B cell (primary cell): ENCODE measurements around the gene RPL29. TPM values are rescaled to one million over a fixed set of nuclear protein-coding genes. Genes with fewer than 3 reads are reported as not detected.

ENCODE experiments used
- ATAC-seq: fragments of 200-7000 bp; cut with Tn5 transposase; one replicate; pipeline ENCODE4 v1.10.0; 2021; ENCODE audit warnings: low read depth, mild to moderate bottlenecking, moderate number of reproducible peaks, moderate library complexity
- CTCF ChIA-PET: fragments of 350-600 bp; sonication (Branson Sonifier 250); formaldehyde crosslinking; loops from one replicate; lab custom pipeline; 2021; ENCODE audit warnings: antibody characterized with exemption, inconsistent platforms; lab: Charles Lee
- POLR2A ChIA-PET: fragments of 350-600 bp; sonication (Branson Sonifier 250); formaldehyde crosslinking; loops from one replicate; lab custom pipeline; 2021; ENCODE audit warnings: antibody characterized with exemption; lab: Charles Lee
- DNase-seq: peaks from one replicate; pipeline ENCODE4 v3.0.0; 2013
- H2AFZ ChIP-seq: 2 replicates; pipeline ENCODE4 v1.6.1; 2012; ENCODE audit warnings: mild to moderate bottlenecking, low read depth, low read length; ENCODE audit not compliant: insufficient read depth, poor library complexity, severe bottlenecking
- H3K27ac ChIP-seq, 2 donors: 1 replicate in 1 of 2; 2 replicates in 1 of 2; pipeline ENCODE4 v1.5.1; 2012 to 2013; ENCODE audit warnings: low read length in 2 of 2, mild to moderate bottlenecking in 2 of 2, moderate library complexity in 1 of 2
- H3K27me3 ChIP-seq, 4 experiments: fragments of 200-600 bp in 1 of 4; sonication (generic) in 1 of 4; replicated peaks in 1 of 4; 1 replicate in 2 of 4; 2 replicates in 2 of 4; pipeline versions ENCODE4 v1.6.1 to v1.7.0; 2013 to 2016; ENCODE audit warnings: low read length in 3 of 4, mild to moderate bottlenecking in 2 of 4, mixed read lengths in 1 of 4, moderate library complexity in 1 of 4; ENCODE audit not compliant: insufficient read depth in 4 of 4, control insufficient read depth in 3 of 4; ENCODE audit errors: control extremely low read depth in 1 of 4
- H3K36me3 ChIP-seq, 2 experiments: replicated peaks in 1 of 2; 1 replicate in 1 of 2; 2 replicates in 1 of 2; pipeline versions ENCODE4 v1.6.1 to v1.7.1; 2013; ENCODE audit warnings: low read length in 1 of 2; ENCODE audit not compliant: insufficient read depth in 2 of 2, control insufficient read depth in 1 of 2; ENCODE audit errors: control extremely low read depth in 1 of 2, extremely low read depth in 1 of 2
- H3K4me1 ChIP-seq, 2 donors: fragments of 200-600 bp in 1 of 2; sonication (generic) in 1 of 2; 1 replicate in 1 of 2; 2 replicates in 1 of 2; pipeline versions ENCODE4 v1.5.1 to v1.6.1; 2013 to 2017; ENCODE audit warnings: low read length in 2 of 2; ENCODE audit not compliant: control insufficient read depth in 2 of 2, insufficient read depth in 2 of 2
- H3K4me2 ChIP-seq: replicated peaks from 2 replicates; pipeline ENCODE3; 2012; ENCODE audit warnings: mild to moderate bottlenecking, low read depth, low read length; ENCODE audit not compliant: poor library complexity, severe bottlenecking
- H3K4me3 ChIP-seq, 5 experiments: fragments of 200-600 bp in 1 of 5; sonication (generic) in 1 of 5; 1 replicate in 3 of 5; 2 replicates in 2 of 5; pipeline versions ENCODE4 v1.5.1 to v1.7.0; 2011 to 2016; ENCODE audit warnings: low read length in 4 of 5, mild to moderate bottlenecking in 4 of 5, low read depth in 2 of 5, control low read depth in 1 of 5, moderate library complexity in 1 of 5; ENCODE audit not compliant: insufficient read depth in 1 of 5; ENCODE audit errors: control extremely low read depth in 1 of 5, extremely low read depth in 1 of 5
- H3K79me2 ChIP-seq: fragments of 200-600 bp; sonication (generic); one replicate; pipeline ENCODE4 v1.6.0; 2016; ENCODE audit warnings: low read length; ENCODE audit not compliant: control insufficient read depth, insufficient read depth
- H3K9ac ChIP-seq: fragments of 200-600 bp; sonication (generic); 2 replicates; pipeline ENCODE4 v1.6.1; 2017; ENCODE audit warnings: mild to moderate bottlenecking, low read length, moderate library complexity
- H3K9me3 ChIP-seq, 3 donors: one replicate each; pipeline versions ENCODE4 v1.6.1 to v1.7.1; 2013; ENCODE audit warnings: low read length in 2 of 3; ENCODE audit not compliant: control insufficient read depth in 2 of 3, insufficient read depth in 1 of 3; ENCODE audit errors: control extremely low read depth in 1 of 3
- H4K20me1 ChIP-seq: 2 replicates; pipeline ENCODE4 v1.6.0; 2012; ENCODE audit warnings: mild to moderate bottlenecking, low read length; ENCODE audit not compliant: insufficient read depth, control insufficient read depth, poor library complexity, severe bottlenecking
- H3K27ac Mint-ChIP-seq: one replicate; pipeline ENCODE4 v1.8.0; 2021; ENCODE audit warnings: mixed read lengths
- H3K27me3 Mint-ChIP-seq: one replicate; pipeline ENCODE4 v1.8.0; 2021; ENCODE audit warnings: mixed read lengths
- H3K4me1 Mint-ChIP-seq: one replicate; pipeline ENCODE4 v1.8.0; 2021; ENCODE audit warnings: mixed read lengths
- H3K4me3 Mint-ChIP-seq: one replicate; pipeline ENCODE4 v1.8.0; 2021; ENCODE audit warnings: mixed read lengths
- H3K9me3 Mint-ChIP-seq: one replicate; pipeline ENCODE4 v1.8.0; 2022; ENCODE audit warnings: mixed read lengths; ENCODE audit not compliant: insufficient read depth
- CTCF ChIP-seq: fragments of 200-600 bp; IDR thresholded peaks from one replicate; pipeline ENCODE4 v1.8.0; 2022; ENCODE audit warnings: antibody characterized with exemption, mild to moderate bottlenecking
- EZH2 ChIP-seq: IDR thresholded peaks from 2 replicates; pipeline ENCODE4 v1.6.1; 2012; ENCODE audit warnings: borderline replicate concordance, low read depth, mild to moderate bottlenecking, moderate library complexity, low read length; ENCODE audit not compliant: insufficient read depth, poor library complexity, severe bottlenecking
- WGBS: methylation state at CpG from one replicate; pipeline ENCODE4 v1.1.5; 2013; ENCODE audit warnings: missing lambda C conversion rate; ENCODE audit not compliant: insufficient coverage; 5-methylcytosine and 5-hydroxymethylcytosine counted together
- intact Hi-C: fragments of 100-400 bp; cut with micrococcal nuclease; formaldehyde crosslinking; loops from one replicate; pipeline ENCODE4 v1.10.0; 2022
- polyA plus RNA-seq: library from polyadenylated mRNA; depleted of rRNA; stranded (reverse); fragments of >200 nt; gene quantifications from 2 replicates; pipeline ENCODE4 v1.2.3, GENCODE V29; 2012
- total RNA-seq, 2 donors: library from RNA; stranded (reverse); fragments of 120-200 nt in 1 of 2; gene quantifications; 1 replicate in 1 of 2; 2 replicates in 1 of 2; pipeline versions ENCODE4 v1.2.3 to v1.2.4, GENCODE V29; 2013 to 2022

RPL29 gene
- total and polyA plus RNA-seq, 2 donors (not counting 1 experiment from before 2014, with no cell fraction given), result 1,552 to 3,787 TPM

DNA sequence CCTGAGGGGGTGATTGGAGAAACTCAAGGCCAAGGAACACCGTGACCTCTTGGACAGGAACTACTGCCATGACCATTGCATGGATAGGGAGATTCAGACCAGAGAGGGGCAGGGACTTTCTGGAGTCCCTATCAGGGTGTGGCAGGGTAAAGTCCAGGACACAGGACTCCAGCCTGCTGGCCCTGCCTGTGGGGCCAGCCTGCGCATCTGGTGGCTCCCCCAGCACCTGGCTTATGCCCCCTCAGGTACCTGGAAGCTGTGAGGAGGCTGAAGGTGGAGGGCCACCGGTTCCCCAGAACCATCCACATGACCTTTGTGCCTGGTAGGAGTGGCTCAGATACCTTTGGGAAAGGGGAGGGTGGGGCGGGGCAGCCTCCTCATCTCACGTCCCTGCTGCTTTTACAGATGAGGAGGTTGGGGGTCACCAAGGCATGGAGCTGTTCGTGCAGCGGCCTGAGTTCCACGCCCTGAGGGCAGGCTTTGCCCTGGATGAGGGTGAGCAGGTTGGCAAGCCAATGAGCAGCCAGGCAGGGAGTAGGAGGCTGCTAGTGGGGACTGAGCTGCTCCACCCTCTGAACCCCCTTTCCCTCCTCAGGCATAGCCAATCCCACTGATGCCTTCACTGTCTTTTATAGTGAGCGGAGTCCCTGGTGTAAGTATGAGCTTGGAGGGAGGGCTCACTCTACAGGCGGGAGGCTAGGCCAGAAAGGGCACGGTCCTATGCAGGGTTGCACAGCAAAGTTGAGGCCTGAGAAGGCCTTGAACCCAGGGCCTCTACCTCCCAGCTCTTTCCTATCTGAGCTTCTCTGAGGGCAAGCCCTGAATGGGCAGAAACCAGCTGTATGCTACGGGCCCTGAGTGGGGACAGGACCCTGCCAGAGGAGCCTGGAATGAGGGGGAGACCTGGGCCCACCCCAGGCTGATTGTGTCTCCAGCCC, 9.4 kb downstream of the RPL29 start:
- H3K4me3 ChIP-seq, result no peak overlapping the region
- Mint-ChIP-seq H3K9me3 (no peaks in the 10 kb centered on the region), H3K4me3 (no peak overlapping the region), H3K4me1 (peaks cover 18% of the 10 kb centered on the region), H3K27ac (peak overlapping the region; percentile 26), H3K27me3 (no peaks in the 10 kb centered on the region)
- no peak overlapping the region for H3K27ac ChIP-seq
- intact Hi-C loops, result no loop called here
- peaks cover 3% of the 10 kb centered on the region for H3K79me2 ChIP-seq
- peaks cover 0 to under 1% of the 10 kb centered on the region in 2 experiments for H3K36me3 ChIP-seq
- H4K20me1 ChIP-seq, result peaks cover 2% of the 10 kb centered on the region
- H3K4me2 ChIP-seq, result no peak overlapping the region
- no peak overlapping the region for H3K9ac ChIP-seq
- no peaks in the 10 kb centered on the region for H3K9me3 ChIP-seq
- no peak for DNase-seq
- ChIA-PET POLR2A (interaction anchor here (0.8 kb wide), 1 partner anchor 10 kb away, joined by 3 read pairs; the partner anchor contains the start of gene RPL29), CTCF (no interaction called here)
- no peaks in the 10 kb centered on the region for H3K27me3 ChIP-seq
- no peak for ATAC-seq
- peaks cover 10 to 19% of the 10 kb centered on the region in 2 donors for H3K4me1 ChIP-seq
- WGBS, result 91% methylated on average over 12 of the region's 12 CpGs
- TF ChIP-seq CTCF (no peak), EZH2 (no peak)
- no peak overlapping the region for H2AFZ ChIP-seq

DNA sequence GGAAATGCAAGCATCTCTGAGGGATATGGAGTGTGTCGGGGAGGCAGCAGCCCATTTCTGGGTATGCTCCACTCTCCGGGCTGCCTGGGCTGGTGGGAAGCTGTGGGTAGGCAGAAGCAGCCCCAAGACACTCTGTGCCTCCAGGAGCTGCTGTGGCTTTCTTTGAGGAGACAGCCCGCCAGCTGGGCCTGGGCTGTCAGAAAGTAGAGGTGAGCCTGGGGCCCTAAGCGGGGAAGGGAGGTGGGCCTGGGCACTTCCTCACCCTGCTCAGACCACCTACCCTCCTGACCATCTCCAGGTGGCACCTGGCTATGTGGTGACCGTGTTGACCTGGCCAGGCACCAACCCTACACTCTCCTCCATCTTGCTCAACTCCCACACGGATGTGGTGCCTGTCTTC, 10.6 kb downstream of the RPL29 start:
- Histone ChIP-seq H3K9me3 (no peaks in the 10 kb centered on the region), H3K79me2 (peaks cover 13% of the 10 kb centered on the region), H4K20me1 (no peaks in the 10 kb centered on the region), H3K9ac (no peak overlapping the region), H3K4me2 (no peak overlapping the region), H3K4me3 (no peak overlapping the region), H3K36me3 (peaks cover 0 to 5% of the 10 kb centered on the region in 2 experiments), H2AFZ (no peak overlapping the region), H3K27me3 (no peaks in the 10 kb centered on the region), H3K4me1 (peaks cover 10 to 19% of the 10 kb centered on the region in 2 donors), H3K27ac (peak overlapping the region in 1 of 2 donors; percentile 76)
- intact Hi-C loops, result no loop called here
- 95% methylated on average over 4 of the region's 6 CpGs for WGBS
- CTCF ChIA-PET, result interaction anchor here (4.0 kb wide), 1 partner anchor 10 kb away, joined by 25 read pairs; the partner anchor contains the start of gene RPL29
- Mint-ChIP-seq H3K27me3 (no peaks in the 10 kb centered on the region), H3K27ac (peak overlapping the region; percentile 64), H3K9me3 (no peaks in the 10 kb centered on the region), H3K4me1 (peaks cover 17% of the 10 kb centered on the region), H3K4me3 (peak overlapping the region; percentile 60)
- POLR2A ChIA-PET, result no interaction called here
- TF ChIP-seq EZH2 (no peak), CTCF (no peak)
- ATAC-seq (no peak), DNase-seq (no peak)
